ENCODE measurements around the gene METTL25. TPM values are rescaled to one million over a fixed set of nuclear protein-coding genes. Genes with fewer than 3 reads are reported as not detected.

METTL25 gene
- total RNA-seq, 2 donors from 2014 or later: 9.5 to 10.6 TPM

GRCh38 chr12:82476511-82476910, 118.2 kb downstream of the METTL25 start:
- H3K27ac Mint-ChIP-seq: no peak overlapping the region
- no peak overlapping the region for H3K4me3 Mint-ChIP-seq
- no peak overlapping the region for H3K4me3 ChIP-seq (ENCODE audit: low read length)
- no peaks in the 10 kb centered on the region for H3K36me3 ChIP-seq (ENCODE audit: control insufficient read depth, insufficient read depth, low read length)
- H3K27me3 Mint-ChIP-seq (ENCODE audit: insufficient read depth): no peaks in the 10 kb centered on the region
- no peak overlapping the region for H3K27ac ChIP-seq (ENCODE audit: low read depth, low read length)
- no peaks in the 10 kb centered on the region for H3K4me1 Mint-ChIP-seq
- no peak for DNase-seq
- WGBS, 2 experiments (ENCODE audit: insufficient coverage in 1 of 2, insufficient read length in 1 of 2): 95 to 100% methylated on average over 3 to 4 of the region's 4 CpGs
- no peaks in the 10 kb centered on the region for H3K9me3 ChIP-seq (ENCODE audit: control insufficient read depth, low read length)
- TF ChIP-seq CTCF (conservative IDR thresholded peaks at IDR 0.05): no peak
- no peaks in the 10 kb centered on the region for H3K9me3 Mint-ChIP-seq
- no peaks in the 10 kb centered on the region for H3K4me1 ChIP-seq (ENCODE audit: control insufficient read depth, insufficient read depth, low read length)
- H3K9ac ChIP-seq (ENCODE audit: extremely low read depth, low read length, poor library complexity, severe bottlenecking): no peak overlapping the region
- H3K27me3 ChIP-seq (ENCODE audit: control insufficient read depth, insufficient read depth, low read length, poor library complexity, severe bottlenecking): no peaks in the 10 kb centered on the region
- H3K36me3 Mint-ChIP-seq (ENCODE audit: low read depth): no peaks in the 10 kb centered on the region

GRCh38 chr12:82479511-82479910, 121.2 kb downstream of the METTL25 start:
- H3K27ac Mint-ChIP-seq: no peak overlapping the region
- DNase-seq: no peak
- H3K36me3 Mint-ChIP-seq (ENCODE audit: low read depth): no peaks in the 10 kb centered on the region

GRCh38 chr12:82480606-82481005, 122.3 kb downstream of the METTL25 start:
- Histone ChIP-seq H3K27ac (ENCODE audit: low read depth, low read length) (no peak overlapping the region), H3K27me3 (ENCODE audit: control insufficient read depth, insufficient read depth, low read length, poor library complexity, severe bottlenecking) (no peaks in the 10 kb centered on the region), H3K9me3 (ENCODE audit: control insufficient read depth, low read length) (no peaks in the 10 kb centered on the region), H3K4me3 (ENCODE audit: low read length) (no peak overlapping the region), H3K36me3 (ENCODE audit: control insufficient read depth, insufficient read depth, low read length) (no peaks in the 10 kb centered on the region), H3K4me1 (ENCODE audit: control insufficient read depth, insufficient read depth, low read length) (no peaks in the 10 kb centered on the region), H3K9ac (ENCODE audit: extremely low read depth, low read length, poor library complexity, severe bottlenecking) (no peak overlapping the region)
- no peak overlapping the region for H3K27ac Mint-ChIP-seq
- 82 to 91% methylated on average over 2 to 3 of the region's 3 CpGs for WGBS, 2 experiments (ENCODE audit: insufficient coverage in 1 of 2, insufficient read length in 1 of 2)
- peaks cover 5% of the 10 kb centered on the region for H3K4me1 Mint-ChIP-seq
- H3K27me3 Mint-ChIP-seq (ENCODE audit: insufficient read depth): no peaks in the 10 kb centered on the region
- no peaks in the 10 kb centered on the region for H3K36me3 Mint-ChIP-seq (ENCODE audit: low read depth)
- TF ChIP-seq CTCF (conservative IDR thresholded peaks at IDR 0.05): no peak
- H3K4me3 Mint-ChIP-seq: no peak overlapping the region
- DNase-seq: no peak
- no peaks in the 10 kb centered on the region for H3K9me3 Mint-ChIP-seq

More at GRCh38 chr12:82479511-82479910, 121.2 kb downstream of the METTL25 start:
- H3K4me1 ChIP-seq (ENCODE audit: control insufficient read depth, insufficient read depth, low read length): no peaks in the 10 kb centered on the region
- H3K9me3 Mint-ChIP-seq: no peaks in the 10 kb centered on the region
- peaks cover 5% of the 10 kb centered on the region for H3K4me1 Mint-ChIP-seq
- TF ChIP-seq CTCF (conservative IDR thresholded peaks at IDR 0.05): no peak
- no peaks in the 10 kb centered on the region for H3K27me3 ChIP-seq (ENCODE audit: control insufficient read depth, insufficient read depth, low read length, poor library complexity, severe bottlenecking)
- no peak overlapping the region for H3K27ac ChIP-seq (ENCODE audit: low read depth, low read length)
- H3K9ac ChIP-seq (ENCODE audit: extremely low read depth, low read length, poor library complexity, severe bottlenecking): no peak overlapping the region
- no peaks in the 10 kb centered on the region for H3K27me3 Mint-ChIP-seq (ENCODE audit: insufficient read depth)
- no peak overlapping the region for H3K4me3 Mint-ChIP-seq
- WGBS, 2 experiments (ENCODE audit: insufficient coverage in 1 of 2, insufficient read length in 1 of 2): no CpG with 5 or more reads among the region's 1 CpG
- no peaks in the 10 kb centered on the region for H3K9me3 ChIP-seq (ENCODE audit: control insufficient read depth, low read length)
- H3K4me3 ChIP-seq (ENCODE audit: low read length): no peak overlapping the region
- no peaks in the 10 kb centered on the region for H3K36me3 ChIP-seq (ENCODE audit: control insufficient read depth, insufficient read depth, low read length)

All from endodermal cell (in vitro differentiated cells).